ENCODE results near the gene PRKAR2B. TPM values are rescaled to one million over a fixed set of nuclear protein-coding genes. Genes with fewer than 3 reads are reported as not detected.

The PRKAR2B gene
- total RNA-seq, 1 donor: 2.7 TPM

DNA sequence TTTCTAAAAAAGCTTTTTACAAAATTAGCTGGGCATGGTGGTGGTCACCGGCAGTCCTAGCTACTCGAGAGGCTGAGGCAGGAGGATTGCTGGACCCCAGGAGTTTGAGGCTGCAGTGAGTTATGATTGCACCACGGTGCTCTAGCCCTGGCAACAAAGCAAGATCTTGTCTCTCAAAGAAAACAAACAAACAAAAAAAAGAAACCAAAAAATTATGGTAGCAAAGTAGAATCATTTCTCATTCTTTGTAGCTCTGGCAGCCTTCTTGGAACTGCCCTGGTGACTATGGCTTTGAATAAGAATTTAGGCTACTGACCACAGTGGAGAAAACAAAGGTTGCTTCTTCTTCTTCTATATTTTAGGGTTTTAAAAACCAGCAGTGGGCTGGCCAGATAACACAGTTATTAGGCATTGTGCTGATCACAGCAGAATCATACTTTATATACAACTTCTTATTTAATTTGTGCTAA lies 41.9 kb upstream of the PRKAR2B start:
- no peak overlapping the region for H3K4me3 ChIP-seq (ENCODE audit: low read depth, low read length)
- no peak for DNase-seq (ENCODE audit: low read depth)
- TF ChIP-seq, protein P1, sequence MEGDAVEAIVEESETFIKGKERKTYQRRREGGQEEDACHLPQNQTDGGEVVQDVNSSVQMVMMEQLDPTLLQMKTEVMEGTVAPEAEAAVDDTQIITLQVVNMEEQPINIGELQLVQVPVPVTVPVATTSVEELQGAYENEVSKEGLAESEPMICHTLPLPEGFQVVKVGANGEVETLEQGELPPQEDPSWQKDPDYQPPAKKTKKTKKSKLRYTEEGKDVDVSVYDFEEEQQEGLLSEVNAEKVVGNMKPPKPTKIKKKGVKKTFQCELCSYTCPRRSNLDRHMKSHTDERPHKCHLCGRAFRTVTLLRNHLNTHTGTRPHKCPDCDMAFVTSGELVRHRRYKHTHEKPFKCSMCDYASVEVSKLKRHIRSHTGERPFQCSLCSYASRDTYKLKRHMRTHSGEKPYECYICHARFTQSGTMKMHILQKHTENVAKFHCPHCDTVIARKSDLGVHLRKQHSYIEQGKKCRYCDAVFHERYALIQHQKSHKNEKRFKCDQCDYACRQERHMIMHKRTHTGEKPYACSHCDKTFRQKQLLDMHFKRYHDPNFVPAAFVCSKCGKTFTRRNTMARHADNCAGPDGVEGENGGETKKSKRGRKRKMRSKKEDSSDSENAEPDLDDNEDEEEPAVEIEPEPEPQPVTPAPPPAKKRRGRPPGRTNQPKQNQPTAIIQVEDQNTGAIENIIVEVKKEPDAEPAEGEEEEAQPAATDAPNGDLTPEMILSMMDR (IDR thresholded peaks at IDR 0.05; ENCODE audit: insufficient read depth, low read length): no peak

DNA sequence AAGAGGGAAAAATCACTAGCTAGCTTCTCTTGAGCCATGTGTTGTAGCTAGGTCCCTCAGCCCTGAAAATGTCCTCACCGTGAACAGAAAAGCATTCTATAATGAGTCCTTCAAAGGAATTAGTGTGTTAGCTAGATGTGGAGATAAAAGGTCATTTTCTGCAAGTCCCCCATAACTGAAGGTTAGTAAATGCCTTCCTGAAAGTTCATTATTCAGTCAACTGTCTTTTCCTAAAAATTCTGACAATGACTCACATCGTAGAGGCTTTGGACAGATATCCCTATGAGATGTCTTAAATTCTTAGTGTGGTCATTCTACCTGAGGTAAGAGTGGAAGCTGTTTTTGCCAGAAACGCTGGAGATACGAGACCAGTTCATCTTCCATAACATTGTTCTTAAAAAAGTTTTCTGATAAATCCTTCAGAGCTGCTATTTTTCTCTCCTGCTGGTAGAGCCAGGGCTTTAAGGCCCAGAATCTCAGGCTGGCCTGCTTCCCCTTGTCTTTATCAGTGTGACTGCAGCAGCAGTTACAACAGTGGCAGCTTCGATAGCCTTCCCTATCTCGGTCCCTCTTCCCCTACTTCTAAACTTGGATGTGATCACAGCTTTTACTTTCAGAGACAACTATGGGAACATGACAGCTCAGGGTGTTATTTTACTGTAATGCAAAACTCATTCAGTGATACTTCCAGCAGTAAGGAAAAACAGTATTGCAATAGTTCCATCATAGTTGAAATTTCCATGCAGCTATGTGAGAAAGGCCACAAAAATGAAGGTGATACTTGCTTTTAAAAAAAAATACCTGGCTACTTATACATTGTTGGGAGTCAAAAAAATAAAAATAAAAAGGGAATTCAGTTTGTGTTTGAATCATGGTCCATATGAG lies 37.3 kb upstream of the PRKAR2B start:
- DNase-seq (ENCODE audit: low read depth): no peak
- TF ChIP-seq, protein P1 (IDR thresholded peaks at IDR 0.05; ENCODE audit: insufficient read depth, low read length): no peak
- no peak overlapping the region for H3K4me3 ChIP-seq (ENCODE audit: low read depth, low read length)

DNA sequence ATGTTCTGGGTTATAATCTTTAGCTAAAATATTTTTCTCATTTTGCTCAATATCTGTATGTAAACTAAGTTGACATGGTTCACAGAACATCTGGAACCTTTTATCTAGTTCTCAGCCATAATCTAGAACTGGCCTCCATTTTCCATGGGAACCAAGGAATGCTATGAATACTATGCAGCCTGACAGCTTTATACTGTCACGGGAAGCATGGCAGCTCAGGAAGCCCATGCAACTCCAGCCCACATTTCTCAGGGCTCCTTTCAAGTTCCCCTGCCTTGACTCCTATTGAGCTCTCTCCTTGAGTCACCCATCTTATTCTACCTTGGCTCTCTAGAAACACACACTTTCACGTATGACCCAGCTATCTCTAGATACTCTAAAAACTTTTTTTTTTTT lies 36.6 kb upstream of the PRKAR2B start:
- no peak for DNase-seq (ENCODE audit: low read depth)
- no peak overlapping the region for H3K4me3 ChIP-seq (ENCODE audit: low read depth, low read length)

DNA sequence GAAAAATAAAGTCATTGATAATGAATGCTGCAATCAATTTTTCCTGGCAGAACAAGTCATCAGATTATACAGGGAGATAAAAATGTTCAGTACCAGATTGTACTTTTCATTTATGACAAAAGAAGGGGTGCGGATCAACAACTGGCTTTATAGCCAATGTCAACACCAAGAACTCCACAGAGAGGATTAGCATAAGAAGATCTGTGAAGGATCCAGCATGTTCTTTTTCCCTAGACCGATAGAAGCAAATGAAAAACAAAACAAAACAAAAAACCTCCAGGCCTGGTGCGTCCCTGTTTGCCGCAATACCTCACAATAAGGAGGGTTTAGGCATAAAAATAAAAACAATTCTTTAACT lies 34.7 kb upstream of the PRKAR2B start:
- no peak overlapping the region for H3K4me3 ChIP-seq (ENCODE audit: low read depth, low read length)
- TF ChIP-seq, protein P1 (IDR thresholded peaks at IDR 0.05; ENCODE audit: insufficient read depth, low read length): no peak
- DNase-seq (ENCODE audit: low read depth): no peak

More for the DNA sequence above, 36.6 kb upstream of the PRKAR2B start:
- TF ChIP-seq, protein P1 (IDR thresholded peaks at IDR 0.05; ENCODE audit: insufficient read depth, low read length): no peak

DNA sequence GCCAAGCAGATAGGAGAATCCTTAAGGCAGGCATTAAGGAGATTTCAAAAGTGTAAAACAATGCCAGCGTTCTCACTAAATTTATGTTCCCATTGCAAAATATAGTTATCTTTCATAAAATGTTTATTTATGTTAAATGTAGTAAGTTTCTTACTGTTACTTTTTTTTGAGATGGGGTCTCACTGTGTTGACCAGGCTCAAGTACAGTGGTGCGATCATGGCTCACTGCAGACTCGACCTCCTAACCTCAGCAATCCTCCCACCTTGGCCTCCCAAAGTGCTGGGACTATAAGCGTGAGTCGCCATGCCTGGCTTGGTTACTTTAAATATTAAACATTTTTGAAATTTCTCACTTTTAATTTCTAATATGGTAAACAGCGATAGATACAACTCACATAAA lies 31.8 kb upstream of the PRKAR2B start:
- DNase-seq (ENCODE audit: low read depth): no peak
- H3K4me3 ChIP-seq (ENCODE audit: low read depth, low read length): no peak overlapping the region
- TF ChIP-seq, protein P1 (IDR thresholded peaks at IDR 0.05; ENCODE audit: insufficient read depth, low read length): no peak

DNA sequence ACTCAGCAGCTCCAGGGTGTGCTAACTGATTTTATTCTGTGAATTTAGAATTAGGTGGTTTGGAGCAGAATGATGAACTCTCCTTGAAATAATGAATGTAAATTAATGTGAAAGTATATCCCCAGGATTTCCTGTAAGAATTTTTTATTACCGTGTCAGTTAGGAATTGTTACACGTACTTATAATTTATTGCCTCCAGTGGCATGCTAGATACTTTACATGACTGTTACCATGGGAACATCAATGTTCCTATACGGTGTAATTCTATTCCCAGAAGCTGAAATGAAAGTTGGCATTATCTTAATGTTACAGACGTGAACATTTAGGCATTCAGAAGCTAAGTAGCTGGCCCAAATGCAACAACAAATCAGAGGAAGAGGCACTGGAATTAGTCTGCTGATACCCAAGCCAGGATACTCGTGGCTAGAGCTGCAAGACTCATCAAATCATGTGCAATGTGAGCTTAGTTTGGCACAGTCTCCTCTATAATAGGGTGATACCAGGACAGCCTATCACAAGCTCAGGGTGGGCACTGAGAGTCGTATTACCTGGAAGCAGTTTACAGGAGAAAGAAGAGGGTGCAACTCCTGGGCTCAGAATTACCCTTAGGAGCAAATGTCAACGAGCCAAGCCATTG lies 30.0 kb upstream of the PRKAR2B start:
- DNase-seq (ENCODE audit: low read depth): peak; percentile 40
- TF ChIP-seq, protein P1 (IDR thresholded peaks at IDR 0.05; ENCODE audit: insufficient read depth, low read length): no peak
- H3K4me3 ChIP-seq (ENCODE audit: low read depth, low read length): no peak overlapping the region

All from fibroblast of the aortic adventitia (primary cell).